Hepatocyte (in vitro differentiated cells): ENCODE data around the gene TMEM151A.

ENCODE experiments used
- EZH2 ChIP-seq: fragments of 200-600 bp; sonication (generic); IDR thresholded peaks from 2 replicates; pipeline ENCODE4 v1.6.1; 2016; ENCODE audit warnings: antibody characterized with exemption, mild to moderate bottlenecking, borderline replicate concordance
- TF ChIP-seq, protein P1 (sequence below): fragments of 200-600 bp; sonication (generic); IDR thresholded peaks from 2 replicates; pipeline ENCODE4 v1.5.1; 2016; ENCODE audit warnings: antibody characterized with exemption, mild to moderate bottlenecking; ENCODE audit not compliant: poor library complexity

DNA sequence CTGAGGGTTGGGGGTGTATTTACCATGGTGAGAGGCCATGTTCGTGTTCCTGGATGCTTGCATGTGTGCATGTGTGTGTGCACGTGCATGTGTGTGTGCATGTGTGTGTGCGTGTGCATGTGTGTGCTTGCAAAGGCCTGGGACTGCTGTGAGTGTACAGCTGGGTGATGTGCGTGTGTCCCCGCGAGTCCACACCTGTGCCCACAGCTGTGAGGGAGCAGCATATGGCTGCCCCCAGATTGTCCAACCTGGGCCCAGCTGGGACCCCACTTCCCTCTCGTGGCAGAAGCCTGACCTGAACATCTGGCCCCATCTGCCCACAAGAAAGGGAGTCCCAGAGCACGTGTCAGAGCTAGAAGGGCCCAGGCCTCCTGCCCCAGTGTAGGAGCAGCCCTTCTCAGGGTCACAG lies 33.6 kb downstream of the TMEM151A start:
- TF ChIP-seq, protein P1, sequence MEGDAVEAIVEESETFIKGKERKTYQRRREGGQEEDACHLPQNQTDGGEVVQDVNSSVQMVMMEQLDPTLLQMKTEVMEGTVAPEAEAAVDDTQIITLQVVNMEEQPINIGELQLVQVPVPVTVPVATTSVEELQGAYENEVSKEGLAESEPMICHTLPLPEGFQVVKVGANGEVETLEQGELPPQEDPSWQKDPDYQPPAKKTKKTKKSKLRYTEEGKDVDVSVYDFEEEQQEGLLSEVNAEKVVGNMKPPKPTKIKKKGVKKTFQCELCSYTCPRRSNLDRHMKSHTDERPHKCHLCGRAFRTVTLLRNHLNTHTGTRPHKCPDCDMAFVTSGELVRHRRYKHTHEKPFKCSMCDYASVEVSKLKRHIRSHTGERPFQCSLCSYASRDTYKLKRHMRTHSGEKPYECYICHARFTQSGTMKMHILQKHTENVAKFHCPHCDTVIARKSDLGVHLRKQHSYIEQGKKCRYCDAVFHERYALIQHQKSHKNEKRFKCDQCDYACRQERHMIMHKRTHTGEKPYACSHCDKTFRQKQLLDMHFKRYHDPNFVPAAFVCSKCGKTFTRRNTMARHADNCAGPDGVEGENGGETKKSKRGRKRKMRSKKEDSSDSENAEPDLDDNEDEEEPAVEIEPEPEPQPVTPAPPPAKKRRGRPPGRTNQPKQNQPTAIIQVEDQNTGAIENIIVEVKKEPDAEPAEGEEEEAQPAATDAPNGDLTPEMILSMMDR, result no peak
- TF ChIP-seq EZH2, result no peak
